ENCODE measurements around the gene TREM2.

DNA sequence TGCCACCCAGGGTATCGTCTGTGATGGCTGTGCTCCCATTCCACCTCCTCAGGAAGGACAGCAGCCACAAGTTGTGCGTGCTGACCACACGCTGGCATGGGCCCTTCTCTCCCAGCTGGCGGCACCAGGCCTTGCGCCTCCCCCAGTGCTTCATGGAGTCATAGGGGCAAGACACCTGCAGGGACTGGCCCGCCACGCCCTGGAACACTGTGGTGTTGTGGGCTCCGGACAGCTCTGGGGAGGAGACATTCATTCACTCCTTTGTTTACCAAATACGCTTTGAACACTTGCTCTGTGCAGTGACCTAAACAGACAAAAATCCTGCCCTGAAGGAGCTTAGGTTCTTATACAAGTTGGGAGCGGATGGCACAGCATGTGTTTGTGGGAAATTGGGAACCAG lies 1.5 kb downstream of the TREM2 start:
- TF ChIP-seq KDM1A (IDR thresholded peaks at IDR 0.05; ENCODE audit: borderline replicate concordance, low read length): no peak
- TF ChIP-seq POLR2A (IDR thresholded peaks at IDR 0.05; ENCODE audit: control extremely low read depth in 1 of 2, low read depth in 2 of 2, low read length in 2 of 2): no peak
- TF ChIP-seq EP300 (IDR thresholded peaks at IDR 0.05; ENCODE audit: borderline replicate concordance in 1 of 2, low read depth in 2 of 2, low read length in 2 of 2): no peak
- no peak for TF ChIP-seq CEBPB (IDR thresholded peaks at IDR 0.05; ENCODE audit: low read depth, low read length)
- no peak for TF ChIP-seq ASH2L (IDR thresholded peaks at IDR 0.05; ENCODE audit: low read length)
- no peak for TF ChIP-seq ZNF274 (IDR thresholded peaks at IDR 0.05; ENCODE audit: borderline replicate concordance, extremely low read depth, low read length)
- TF ChIP-seq POLR2AphosphoS5 (IDR thresholded peaks at IDR 0.05; ENCODE audit: low read depth, low read length): no peak
- no peak for TF ChIP-seq CTCF (IDR thresholded peaks at IDR 0.05; ENCODE audit: control extremely low read depth in 1 of 3, insufficient read depth in 1 of 3, low read depth in 1 of 3, low read length in 3 of 3)
- TF ChIP-seq, protein P1, sequence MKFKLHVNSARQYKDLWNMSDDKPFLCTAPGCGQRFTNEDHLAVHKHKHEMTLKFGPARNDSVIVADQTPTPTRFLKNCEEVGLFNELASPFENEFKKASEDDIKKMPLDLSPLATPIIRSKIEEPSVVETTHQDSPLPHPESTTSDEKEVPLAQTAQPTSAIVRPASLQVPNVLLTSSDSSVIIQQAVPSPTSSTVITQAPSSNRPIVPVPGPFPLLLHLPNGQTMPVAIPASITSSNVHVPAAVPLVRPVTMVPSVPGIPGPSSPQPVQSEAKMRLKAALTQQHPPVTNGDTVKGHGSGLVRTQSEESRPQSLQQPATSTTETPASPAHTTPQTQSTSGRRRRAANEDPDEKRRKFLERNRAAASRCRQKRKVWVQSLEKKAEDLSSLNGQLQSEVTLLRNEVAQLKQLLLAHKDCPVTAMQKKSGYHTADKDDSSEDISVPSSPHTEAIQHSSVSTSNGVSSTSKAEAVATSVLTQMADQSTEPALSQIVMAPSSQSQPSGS (IDR thresholded peaks at IDR 0.05; ENCODE audit: low read length): no peak
- no peak for TF ChIP-seq CHD2 (IDR thresholded peaks at IDR 0.05; ENCODE audit: low read length)
- TF ChIP-seq E2F6 (IDR thresholded peaks at IDR 0.05): no peak
- TF ChIP-seq EGR1 (IDR thresholded peaks at IDR 0.05; ENCODE audit: borderline replicate concordance, low read depth, low read length): no peak
- no peak for TF ChIP-seq SIN3A (conservative IDR thresholded peaks at IDR 0.05 in 1 of 2, IDR thresholded peaks at IDR 0.05 in 1 of 2; ENCODE audit: low read depth in 1 of 2, low read length in 2 of 2)
